ENCODE results near the gene SPAG9.

The SPAG9 gene

DNA sequence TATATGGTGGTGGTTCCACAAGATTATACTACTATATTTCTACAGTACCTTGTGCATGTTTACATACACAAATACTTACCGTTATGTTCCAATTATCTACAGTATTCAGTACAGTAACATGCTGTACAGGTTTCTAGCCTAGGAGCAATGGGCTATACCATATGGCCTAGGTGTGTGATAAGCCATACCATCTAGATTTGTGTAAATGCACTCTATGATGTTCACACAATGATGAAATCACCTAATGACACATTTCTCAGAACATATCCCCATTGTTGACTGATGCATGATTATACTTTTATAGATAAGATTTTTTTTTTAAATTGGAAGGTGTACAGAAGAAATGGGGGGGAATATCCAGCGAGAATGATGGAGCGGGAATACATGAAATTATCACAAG lies 131.5 kb downstream of the SPAG9 start:
- ChIA-PET POLR2A (no interaction called here), CTCF (interaction anchor here (0.6 kb wide), 1 partner anchor 137 kb away, joined by 5 read pairs; no protein-coding TSS in a partner anchor)
- H3K4me1 ChIP-seq (ENCODE audit: control insufficient read depth, insufficient read depth, low read length) = no peaks in the 10 kb centered on the region
- no peak overlapping the region for H3K27ac ChIP-seq (ENCODE audit: extremely low read depth, low read depth, low read length)
- H3K4me3 ChIP-seq (ENCODE audit: low read depth, low read length) = no peak overlapping the region
- TF ChIP-seq, protein P1, sequence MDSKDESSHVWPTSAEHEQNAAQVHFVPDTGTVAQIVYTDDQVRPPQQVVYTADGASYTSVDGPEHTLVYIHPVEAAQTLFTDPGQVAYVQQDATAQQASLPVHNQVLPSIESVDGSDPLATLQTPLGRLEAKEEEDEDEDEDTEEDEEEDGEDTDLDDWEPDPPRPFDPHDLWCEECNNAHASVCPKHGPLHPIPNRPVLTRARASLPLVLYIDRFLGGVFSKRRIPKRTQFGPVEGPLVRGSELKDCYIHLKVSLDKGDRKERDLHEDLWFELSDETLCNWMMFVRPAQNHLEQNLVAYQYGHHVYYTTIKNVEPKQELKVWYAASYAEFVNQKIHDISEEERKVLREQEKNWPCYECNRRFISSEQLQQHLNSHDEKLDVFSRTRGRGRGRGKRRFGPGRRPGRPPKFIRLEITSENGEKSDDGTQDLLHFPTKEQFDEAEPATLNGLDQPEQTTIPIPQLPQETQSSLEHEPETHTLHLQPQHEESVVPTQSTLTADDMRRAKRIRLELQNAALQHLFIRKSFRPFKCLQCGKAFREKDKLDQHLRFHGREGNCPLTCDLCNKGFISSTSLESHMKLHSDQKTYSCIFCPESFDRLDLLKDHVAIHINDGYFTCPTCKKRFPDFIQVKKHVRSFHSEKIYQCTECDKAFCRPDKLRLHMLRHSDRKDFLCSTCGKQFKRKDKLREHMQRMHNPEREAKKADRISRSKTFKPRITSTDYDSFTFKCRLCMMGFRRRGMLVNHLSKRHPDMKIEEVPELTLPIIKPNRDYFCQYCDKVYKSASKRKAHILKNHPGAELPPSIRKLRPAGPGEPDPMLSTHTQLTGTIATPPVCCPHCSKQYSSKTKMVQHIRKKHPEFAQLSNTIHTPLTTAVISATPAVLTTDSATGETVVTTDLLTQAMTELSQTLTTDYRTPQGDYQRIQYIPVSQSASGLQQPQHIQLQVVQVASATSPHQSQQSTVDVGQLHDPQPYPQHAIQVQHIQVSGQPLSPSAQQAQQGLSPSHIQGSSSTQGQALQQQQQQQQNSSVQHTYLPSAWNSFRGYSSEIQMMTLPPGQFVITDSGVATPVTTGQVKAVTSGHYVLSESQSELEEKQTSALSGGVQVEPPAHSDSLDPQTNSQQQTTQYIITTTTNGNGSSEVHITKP (tag by site-specific recombination; IDR thresholded peaks at IDR 0.05) = peak; percentile 84
- TF ChIP-seq ZNF558 (tag by site-specific recombination; IDR thresholded peaks at IDR 0.05) = no peak
- H3K36me3 ChIP-seq (ENCODE audit: control insufficient read depth in 2 of 2, insufficient read depth in 1 of 2, low read length in 2 of 2) = peaks cover 89 to 90% of the 10 kb centered on the region in 2 experiments
- H3K9me3 ChIP-seq (ENCODE audit: control insufficient read depth, insufficient read depth, low read depth, low read length) = no peaks in the 10 kb centered on the region

DNA sequence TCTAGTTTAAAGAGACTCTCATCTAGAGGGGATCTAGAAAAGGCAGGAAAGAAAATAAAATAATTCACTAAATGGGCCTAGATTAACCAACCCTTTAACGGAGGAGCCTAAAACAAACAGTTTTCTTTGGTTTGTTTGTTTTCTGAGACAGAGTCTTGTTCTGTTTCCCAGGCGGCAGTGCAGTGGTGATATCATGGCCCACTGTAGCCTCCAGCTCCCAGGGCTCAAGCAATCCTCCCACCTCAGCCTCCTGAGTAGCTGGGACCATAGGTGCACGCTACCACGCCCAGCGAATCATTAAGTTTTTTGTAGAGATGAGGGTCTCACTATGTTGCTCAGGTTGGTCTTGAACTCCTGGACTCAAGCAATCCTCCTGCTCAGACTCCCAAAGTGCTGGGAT lies 132.2 kb downstream of the SPAG9 start:
- H3K9me3 ChIP-seq (ENCODE audit: control insufficient read depth, insufficient read depth, low read depth, low read length) = no peaks in the 10 kb centered on the region
- ChIA-PET CTCF (no interaction called here), POLR2A (interaction anchor here (1.3 kb wide), 1 partner anchor 122 kb away, joined by 3 read pairs; the partner anchor contains the start of gene TOB1)
- no peak overlapping the region for H3K27ac ChIP-seq (ENCODE audit: extremely low read depth, low read depth, low read length)
- H3K4me3 ChIP-seq (ENCODE audit: low read depth, low read length) = no peak overlapping the region
- TF ChIP-seq ZNF211 (tag by site-specific recombination; IDR thresholded peaks at IDR 0.05; ENCODE audit: low read depth) (no peak), TCF7L2 (IDR thresholded peaks at IDR 0.05; ENCODE audit: borderline replicate concordance, low read depth, low read length) (no peak), KLF16 (tag by site-specific recombination; IDR thresholded peaks at IDR 0.05) (no peak), SP3 (tag by site-specific recombination; IDR thresholded peaks at IDR 0.05) (no peak), ZNF391 (tag by site-specific recombination; IDR thresholded peaks at IDR 0.05; ENCODE audit: borderline replicate concordance, low read depth) (no peak), ZNF350 (tag by site-specific recombination; IDR thresholded peaks at IDR 0.05) (no peak)
- TF ChIP-seq, protein P2, sequence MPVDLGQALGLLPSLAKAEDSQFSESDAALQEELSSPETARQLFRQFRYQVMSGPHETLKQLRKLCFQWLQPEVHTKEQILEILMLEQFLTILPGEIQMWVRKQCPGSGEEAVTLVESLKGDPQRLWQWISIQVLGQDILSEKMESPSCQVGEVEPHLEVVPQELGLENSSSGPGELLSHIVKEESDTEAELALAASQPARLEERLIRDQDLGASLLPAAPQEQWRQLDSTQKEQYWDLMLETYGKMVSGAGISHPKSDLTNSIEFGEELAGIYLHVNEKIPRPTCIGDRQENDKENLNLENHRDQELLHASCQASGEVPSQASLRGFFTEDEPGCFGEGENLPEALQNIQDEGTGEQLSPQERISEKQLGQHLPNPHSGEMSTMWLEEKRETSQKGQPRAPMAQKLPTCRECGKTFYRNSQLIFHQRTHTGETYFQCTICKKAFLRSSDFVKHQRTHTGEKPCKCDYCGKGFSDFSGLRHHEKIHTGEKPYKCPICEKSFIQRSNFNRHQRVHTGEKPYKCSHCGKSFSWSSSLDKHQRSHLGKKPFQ (tag by site-specific recombination; IDR thresholded peaks at IDR 0.05) = no peak
- TF ChIP-seq, protein P3, sequence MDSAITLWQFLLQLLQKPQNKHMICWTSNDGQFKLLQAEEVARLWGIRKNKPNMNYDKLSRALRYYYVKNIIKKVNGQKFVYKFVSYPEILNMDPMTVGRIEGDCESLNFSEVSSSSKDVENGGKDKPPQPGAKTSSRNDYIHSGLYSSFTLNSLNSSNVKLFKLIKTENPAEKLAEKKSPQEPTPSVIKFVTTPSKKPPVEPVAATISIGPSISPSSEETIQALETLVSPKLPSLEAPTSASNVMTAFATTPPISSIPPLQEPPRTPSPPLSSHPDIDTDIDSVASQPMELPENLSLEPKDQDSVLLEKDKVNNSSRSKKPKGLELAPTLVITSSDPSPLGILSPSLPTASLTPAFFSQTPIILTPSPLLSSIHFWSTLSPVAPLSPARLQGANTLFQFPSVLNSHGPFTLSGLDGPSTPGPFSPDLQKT (IDR thresholded peaks at IDR 0.05; ENCODE audit: borderline replicate concordance, low read depth, low read length) = no peak
- TF ChIP-seq, protein P4, sequence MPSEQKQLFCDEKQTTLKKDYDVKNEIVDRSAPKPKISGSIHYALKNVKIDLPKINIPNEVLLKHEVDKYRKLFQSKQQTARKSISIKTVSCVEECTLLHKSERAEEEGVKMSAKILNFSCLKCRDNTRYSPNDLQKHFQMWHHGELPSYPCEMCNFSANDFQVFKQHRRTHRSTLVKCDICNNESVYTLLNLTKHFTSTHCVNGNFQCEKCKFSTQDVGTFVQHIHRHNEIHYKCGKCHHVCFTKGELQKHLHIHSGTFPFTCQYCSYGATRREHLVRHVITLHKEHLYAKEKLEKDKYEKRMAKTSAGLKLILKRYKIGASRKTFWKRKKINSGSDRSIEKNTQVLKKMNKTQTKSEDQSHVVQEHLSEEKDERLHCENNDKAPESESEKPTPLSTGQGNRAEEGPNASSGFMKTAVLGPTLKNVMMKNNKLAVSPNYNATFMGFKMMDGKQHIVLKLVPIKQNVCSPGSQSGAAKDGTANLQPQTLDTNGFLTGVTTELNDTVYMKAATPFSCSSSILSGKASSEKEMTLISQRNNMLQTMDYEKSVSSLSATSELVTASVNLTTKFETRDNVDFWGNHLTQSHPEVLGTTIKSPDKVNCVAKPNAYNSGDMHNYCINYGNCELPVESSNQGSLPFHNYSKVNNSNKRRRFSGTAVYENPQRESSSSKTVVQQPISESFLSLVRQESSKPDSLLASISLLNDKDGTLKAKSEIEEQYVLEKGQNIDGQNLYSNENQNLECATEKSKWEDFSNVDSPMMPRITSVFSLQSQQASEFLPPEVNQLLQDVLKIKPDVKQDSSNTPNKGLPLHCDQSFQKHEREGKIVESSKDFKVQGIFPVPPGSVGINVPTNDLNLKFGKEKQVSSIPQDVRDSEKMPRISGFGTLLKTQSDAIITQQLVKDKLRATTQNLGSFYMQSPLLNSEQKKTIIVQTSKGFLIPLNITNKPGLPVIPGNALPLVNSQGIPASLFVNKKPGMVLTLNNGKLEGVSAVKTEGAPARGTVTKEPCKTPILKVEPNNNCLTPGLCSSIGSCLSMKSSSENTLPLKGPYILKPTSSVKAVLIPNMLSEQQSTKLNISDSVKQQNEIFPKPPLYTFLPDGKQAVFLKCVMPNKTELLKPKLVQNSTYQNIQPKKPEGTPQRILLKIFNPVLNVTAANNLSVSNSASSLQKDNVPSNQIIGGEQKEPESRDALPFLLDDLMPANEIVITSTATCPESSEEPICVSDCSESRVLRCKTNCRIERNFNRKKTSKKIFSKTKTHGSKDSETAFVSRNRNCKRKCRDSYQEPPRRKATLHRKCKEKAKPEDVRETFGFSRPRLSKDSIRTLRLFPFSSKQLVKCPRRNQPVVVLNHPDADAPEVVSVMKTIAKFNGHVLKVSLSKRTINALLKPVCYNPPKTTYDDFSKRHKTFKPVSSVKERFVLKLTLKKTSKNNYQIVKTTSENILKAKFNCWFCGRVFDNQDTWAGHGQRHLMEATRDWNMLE (tag by site-specific recombination; conservative IDR thresholded peaks at IDR 0.05; ENCODE audit: low read depth) = no peak
- peaks cover 86 to 90% of the 10 kb centered on the region in 2 experiments for H3K36me3 ChIP-seq (ENCODE audit: control insufficient read depth in 2 of 2, insufficient read depth in 1 of 2, low read length in 2 of 2)
- no peaks in the 10 kb centered on the region for H3K4me1 ChIP-seq (ENCODE audit: control insufficient read depth, insufficient read depth, low read length)
